IMR-90 (cell line): ENCODE results near the gene SYTL4. TPM values are rescaled to one million over a fixed set of nuclear protein-coding genes. Genes with fewer than 3 reads are reported as not detected.

Experiments used
- ATAC-seq: fragments of 200-7000 bp; cut with Tn5 transposase; 2 replicates; pipeline ENCODE4 v1.9.1; 2020; ENCODE audit warnings: low read depth, mild to moderate bottlenecking, moderate library complexity
- BruUV-seq: library from RNA; stranded (reverse); fragments of 400-500 nt; replicated peaks from 2 replicates; lab custom pipeline; 2021; lab: Mats Ljungman, UMichigan
- CTCF ChIA-PET: fragments of 300-600 bp; formaldehyde crosslinking; extraction: SDS; loops from one replicate; lab custom pipeline; 2021; ENCODE audit warnings: antibody characterized with exemption; lab: Yijun Ruan, JAX
- POLR2A ChIA-PET: fragments of 300-600 bp; sonication (Branson Sonifier 250); formaldehyde crosslinking; loops from one replicate; lab custom pipeline; 2022; ENCODE audit warnings: antibody characterized with exemption; ENCODE audit not compliant: unreplicated experiment; lab: Charles Lee
- DNase-seq: peaks from one replicate; pipeline ENCODE4 v3.0.0; 2013
- H2AFZ ChIP-seq: replicated peaks from 2 replicates; pipeline ENCODE3; 2013; ENCODE audit warnings: low read length, mild to moderate bottlenecking; ENCODE audit not compliant: poor library complexity
- H2AK5ac ChIP-seq: 2 replicates; pipeline ENCODE4 v1.6.1; 2013; ENCODE audit warnings: low read depth, low read length, inconsistent platforms
- H2AK9ac ChIP-seq: replicated peaks from 2 replicates; pipeline ENCODE3; 2013; ENCODE audit warnings: mild to moderate bottlenecking, low read depth, low read length, moderate library complexity; ENCODE audit not compliant: poor library complexity
- H2BK120ac ChIP-seq: 2 replicates; pipeline ENCODE4 v1.6.1; 2013; ENCODE audit warnings: low read depth, low read length, inconsistent platforms
- H2BK15ac ChIP-seq: 3 replicates; pipeline ENCODE4 v1.6.1; 2013; ENCODE audit warnings: low read depth, low read length, inconsistent platforms
- H2BK20ac ChIP-seq: 2 replicates; pipeline ENCODE4 v1.6.1; 2013; ENCODE audit warnings: low read depth, mild to moderate bottlenecking, inconsistent platforms, low read length, moderate library complexity
- H2BK5ac ChIP-seq: 2 replicates; pipeline ENCODE4 v1.6.1; 2013; ENCODE audit warnings: mild to moderate bottlenecking, low read depth, low read length, inconsistent platforms; ENCODE audit not compliant: poor library complexity, severe bottlenecking
- H3K14ac ChIP-seq: replicated peaks from 2 replicates; pipeline ENCODE4 v1.6.1; 2013; ENCODE audit warnings: low read depth, low read length, inconsistent platforms
- H3K18ac ChIP-seq: 2 replicates; pipeline ENCODE4 v1.6.1; 2013; ENCODE audit warnings: low read depth, low read length, control low read depth
- H3K23ac ChIP-seq: 2 replicates; pipeline ENCODE4 v1.6.1; 2013; ENCODE audit warnings: low read depth, low read length, inconsistent platforms
- H3K27ac ChIP-seq: 2 replicates; pipeline ENCODE4 v1.5.1; 2013; ENCODE audit warnings: mild to moderate bottlenecking, control low read depth, low read length; ENCODE audit not compliant: insufficient read depth
- H3K27me3 ChIP-seq: 2 replicates; pipeline ENCODE4 v1.6.1; 2013; ENCODE audit warnings: low read length; ENCODE audit not compliant: control insufficient read depth, insufficient read depth
- H3K36me3 ChIP-seq: 2 replicates; pipeline ENCODE4 v1.6.1; 2013; ENCODE audit warnings: low read length, mixed read lengths; ENCODE audit not compliant: control insufficient read depth, insufficient read depth
- H3K4ac ChIP-seq: 2 replicates; pipeline ENCODE4 v1.6.1; 2013; ENCODE audit warnings: low read depth, low read length, inconsistent platforms
- H3K4me1 ChIP-seq: 2 replicates; pipeline ENCODE4 v1.6.1; 2013; ENCODE audit warnings: low read length, mixed read lengths; ENCODE audit not compliant: control insufficient read depth, insufficient read depth
- H3K4me2 ChIP-seq: 2 replicates; pipeline ENCODE4 v1.6.1; 2013; ENCODE audit warnings: low read depth, mild to moderate bottlenecking, control low read depth, low read length, moderate library complexity
- H3K4me3 ChIP-seq: 2 replicates; pipeline ENCODE4 v1.5.1; 2013; ENCODE audit warnings: low read depth, mild to moderate bottlenecking, control low read depth, low read length, moderate library complexity; ENCODE audit not compliant: insufficient read depth
- H3K56ac ChIP-seq: 2 replicates; pipeline ENCODE4 v1.6.1; 2013; ENCODE audit warnings: low read length, inconsistent platforms; ENCODE audit not compliant: insufficient read depth; ENCODE audit errors: extremely low read depth
- H3K79me1 ChIP-seq, 2 experiments: 2 replicates each; pipeline ENCODE4 v1.6.1; 2013; ENCODE audit warnings: low read length in 2 of 2, inconsistent platforms in 1 of 2, low read depth in 1 of 2
- H3K9ac ChIP-seq: 2 replicates; pipeline ENCODE4 v1.6.1; 2013; ENCODE audit warnings: low read depth, low read length, control low read depth
- H3K9me1 ChIP-seq: 2 replicates; pipeline ENCODE4 v1.6.1; 2013; ENCODE audit warnings: low read length, inconsistent platforms; ENCODE audit not compliant: insufficient read depth
- H3K9me3 ChIP-seq: 2 replicates; pipeline ENCODE4 v1.6.1; 2013; ENCODE audit warnings: low read length; ENCODE audit not compliant: control insufficient read depth, insufficient read depth
- H4K20me1 ChIP-seq: 2 replicates; pipeline ENCODE4 v1.6.1; 2013; ENCODE audit warnings: low read length, inconsistent platforms; ENCODE audit not compliant: insufficient read depth
- H4K5ac ChIP-seq: 2 replicates; pipeline ENCODE4 v1.6.1; 2013; ENCODE audit warnings: mild to moderate bottlenecking, low read depth, low read length, control low read depth
- H4K8ac ChIP-seq, 2 experiments: 2 replicates each; pipeline ENCODE4 v1.6.1; 2013; ENCODE audit warnings: low read depth in 2 of 2, low read length in 2 of 2, control low read depth in 1 of 2, inconsistent platforms in 1 of 2
- H4K91ac ChIP-seq: 2 replicates; pipeline ENCODE4 v1.6.1; 2013; ENCODE audit warnings: low read depth, low read length, inconsistent platforms; ENCODE audit not compliant: insufficient read depth
- CEBPB ChIP-seq: IDR thresholded peaks from 2 replicates; pipeline ENCODE4 v1.6.1; 2012; ENCODE audit warnings: low read depth, low read length, improper control_type of control experiment
- CHD1 ChIP-seq: IDR thresholded peaks from 2 replicates; pipeline ENCODE4 v1.6.1; 2012; ENCODE audit warnings: low read depth, low read length, improper control_type of control experiment
- FOS ChIP-seq: fragments of 150-350 bp; IDR thresholded peaks from 2 replicates; pipeline ENCODE4 v1.6.1; 2016; ENCODE audit warnings: low read depth, low read length
- MAFK ChIP-seq: IDR thresholded peaks from 2 replicates; pipeline ENCODE4 v1.6.1; 2012; ENCODE audit warnings: low read depth, low read length, improper control_type of control experiment
- MAZ ChIP-seq: IDR thresholded peaks from 2 replicates; pipeline ENCODE4 v1.6.1; 2012; ENCODE audit warnings: low read depth, mild to moderate bottlenecking, low read length, improper control_type of control experiment, moderate library complexity, borderline replicate concordance
- NFE2L2 ChIP-seq: fragments of 150-350 bp; IDR thresholded peaks from 2 replicates; pipeline ENCODE4 v1.6.1; 2016; ENCODE audit warnings: low read depth, mild to moderate bottlenecking, low read length
- POLR2A ChIP-seq: IDR thresholded peaks from 2 replicates; pipeline ENCODE4 v1.6.1; 2012; ENCODE audit warnings: mild to moderate bottlenecking, low read depth, low read length
- RAD21 ChIP-seq: IDR thresholded peaks from 2 replicates; pipeline ENCODE4 v1.6.1; 2012; ENCODE audit warnings: low read length, improper control_type of control experiment
- RCOR1 ChIP-seq: IDR thresholded peaks from 2 replicates; pipeline ENCODE4 v1.6.1; 2012; ENCODE audit warnings: mild to moderate bottlenecking, low read length, improper control_type of control experiment; ENCODE audit not compliant: insufficient replicate concordance
- RFX5 ChIP-seq: IDR thresholded peaks from 2 replicates; pipeline ENCODE4 v1.8.0; 2012; ENCODE audit warnings: low read depth, mild to moderate bottlenecking, low read length, moderate library complexity
- SMC3 ChIP-seq: fragments of 150-350 bp; IDR thresholded peaks from 2 replicates; pipeline ENCODE4 v1.6.1; 2016; ENCODE audit warnings: low read depth, mild to moderate bottlenecking, antibody characterized with exemption, low read length, moderate library complexity
- dilution Hi-C: fragments of 300-500 bp; cut with HindIII; formaldehyde crosslinking; loops from one replicate; pipeline ENCODE4 v1.14.3; 2018; ENCODE audit warnings: low sequenced_read_pairs; ENCODE audit not compliant: unreplicated experiment
- in situ Hi-C: fragments of 300-500 bp; cut with MboI; formaldehyde crosslinking; loops from 3 replicates; pipeline ENCODE4 v1.14.3; 2019; ENCODE audit warnings: low sequenced_read_pairs, inconsistent platforms, mixed read lengths
- intact Hi-C: fragments of 100-400 bp; cut with micrococcal nuclease; formaldehyde crosslinking; loops from 2 replicates; pipeline ENCODE4 v1.10.0; 2022
- polyA plus RNA-seq, 3 experiments: library from polyadenylated mRNA; depleted of rRNA; stranded (reverse); fragments of >200 nt; gene quantifications; 2 replicates each; pipeline ENCODE4 v1.2.3, GENCODE V29; 2012; ENCODE audit warnings: low replicate concordance in 1 of 3
- total RNA-seq: library from RNA; depleted of rRNA; stranded (reverse); fragments of >200 nt; gene quantifications from 2 replicates; pipeline ENCODE4 v1.2.3, GENCODE V29; 2012
- TF ChIP-seq, protein P1 (sequence below): fragments of 150-350 bp; IDR thresholded peaks from 2 replicates; pipeline ENCODE4 v1.6.1; 2016; ENCODE audit warnings: low read depth, mild to moderate bottlenecking, low read length, moderate library complexity, borderline replicate concordance
- TF ChIP-seq, protein P2 (sequence below): conservative IDR thresholded peaks from 2 replicates; pipeline ENCODE4 v1.5.1; 2012; ENCODE audit warnings: mild to moderate bottlenecking, low read depth, low read length, improper control_type of control experiment

The SYTL4 gene
- total and polyA plus RNA-seq, 2 of the 4 experiments (the other 2 are of a cell fraction) = 2.3 to 2.4 TPM

DNA sequence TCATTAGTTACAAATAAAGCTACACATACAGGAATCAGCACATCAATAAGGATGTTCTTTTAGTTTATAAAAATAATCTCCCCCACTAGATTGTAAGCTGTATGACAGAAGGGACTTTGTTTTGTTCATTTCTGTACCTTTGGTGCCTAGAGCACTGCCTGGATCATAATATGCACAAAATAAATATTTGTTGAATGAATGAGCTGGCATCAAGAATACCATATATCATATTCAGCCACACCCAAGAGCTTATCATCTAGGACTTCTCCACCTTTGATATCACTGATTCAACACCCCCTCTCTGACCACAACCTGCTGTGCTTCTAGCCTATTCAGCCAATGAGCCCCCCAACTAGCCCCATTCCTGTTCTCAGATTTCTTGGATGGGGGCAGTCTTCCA lies 10.6 kb downstream of the SYTL4 start:
- Histone ChIP-seq H3K4me2 (no peak overlapping the region), H2BK120ac (no peak overlapping the region), H2BK20ac (no peak overlapping the region), H4K20me1 (no peaks in the 10 kb centered on the region), H2AFZ (no peak overlapping the region), H4K5ac (no peak overlapping the region), H3K36me3 (no peaks in the 10 kb centered on the region), H4K91ac (no peak overlapping the region), H2BK5ac (no peak overlapping the region), H2BK15ac (no peak overlapping the region), H3K9me3 (no peaks in the 10 kb centered on the region), H3K27ac (no peak overlapping the region), H3K14ac (no peak overlapping the region), H3K9me1 (no peaks in the 10 kb centered on the region), H3K4me1 (no peaks in the 10 kb centered on the region), H3K4me3 (no peak overlapping the region), H3K4ac (no peak overlapping the region), H2AK9ac (no peak overlapping the region), H3K23ac (no peak overlapping the region), H2AK5ac (no peak overlapping the region), H3K79me1 (no peaks in the 10 kb centered on the region), H3K27me3 (peaks cover 2% of the 10 kb centered on the region), H3K56ac (no peak overlapping the region), H3K18ac (no peak overlapping the region), H3K9ac (no peak overlapping the region), H4K8ac (no peak overlapping the region)
- POLR2A ChIA-PET = no interaction called here
- dilution Hi-C loops (no loop called here), intact Hi-C loops (no loop called here), in situ Hi-C loops (no loop called here)
- no TSS peak for BruUV-seq
- no peak for ATAC-seq
- CTCF ChIA-PET = no interaction called here
- DNase-seq = no peak
- TF ChIP-seq, protein P1, sequence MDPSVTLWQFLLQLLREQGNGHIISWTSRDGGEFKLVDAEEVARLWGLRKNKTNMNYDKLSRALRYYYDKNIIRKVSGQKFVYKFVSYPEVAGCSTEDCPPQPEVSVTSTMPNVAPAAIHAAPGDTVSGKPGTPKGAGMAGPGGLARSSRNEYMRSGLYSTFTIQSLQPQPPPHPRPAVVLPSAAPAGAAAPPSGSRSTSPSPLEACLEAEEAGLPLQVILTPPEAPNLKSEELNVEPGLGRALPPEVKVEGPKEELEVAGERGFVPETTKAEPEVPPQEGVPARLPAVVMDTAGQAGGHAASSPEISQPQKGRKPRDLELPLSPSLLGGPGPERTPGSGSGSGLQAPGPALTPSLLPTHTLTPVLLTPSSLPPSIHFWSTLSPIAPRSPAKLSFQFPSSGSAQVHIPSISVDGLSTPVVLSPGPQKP = no peak
- TF ChIP-seq CEBPB = no peak
- no peak for TF ChIP-seq NFE2L2
- TF ChIP-seq, protein P2, sequence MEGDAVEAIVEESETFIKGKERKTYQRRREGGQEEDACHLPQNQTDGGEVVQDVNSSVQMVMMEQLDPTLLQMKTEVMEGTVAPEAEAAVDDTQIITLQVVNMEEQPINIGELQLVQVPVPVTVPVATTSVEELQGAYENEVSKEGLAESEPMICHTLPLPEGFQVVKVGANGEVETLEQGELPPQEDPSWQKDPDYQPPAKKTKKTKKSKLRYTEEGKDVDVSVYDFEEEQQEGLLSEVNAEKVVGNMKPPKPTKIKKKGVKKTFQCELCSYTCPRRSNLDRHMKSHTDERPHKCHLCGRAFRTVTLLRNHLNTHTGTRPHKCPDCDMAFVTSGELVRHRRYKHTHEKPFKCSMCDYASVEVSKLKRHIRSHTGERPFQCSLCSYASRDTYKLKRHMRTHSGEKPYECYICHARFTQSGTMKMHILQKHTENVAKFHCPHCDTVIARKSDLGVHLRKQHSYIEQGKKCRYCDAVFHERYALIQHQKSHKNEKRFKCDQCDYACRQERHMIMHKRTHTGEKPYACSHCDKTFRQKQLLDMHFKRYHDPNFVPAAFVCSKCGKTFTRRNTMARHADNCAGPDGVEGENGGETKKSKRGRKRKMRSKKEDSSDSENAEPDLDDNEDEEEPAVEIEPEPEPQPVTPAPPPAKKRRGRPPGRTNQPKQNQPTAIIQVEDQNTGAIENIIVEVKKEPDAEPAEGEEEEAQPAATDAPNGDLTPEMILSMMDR = no peak
- TF ChIP-seq RCOR1 = no peak
- TF ChIP-seq MAZ = no peak
- no peak for TF ChIP-seq RFX5
- TF ChIP-seq FOS = no peak
- TF ChIP-seq RAD21 = no peak
- TF ChIP-seq SMC3 = no peak
- TF ChIP-seq POLR2A = no peak
- no peak for TF ChIP-seq MAFK
- no peak for TF ChIP-seq CHD1
